Activated T-cell treated with anti-CD3 and anti-CD28 coated beads, Interleukin-2, amount 50 U/mL, for 4 hours (primary cell): ENCODE data around the gene MARK3. TPM values are rescaled to one million over a fixed set of nuclear protein-coding genes. Genes with fewer than 3 reads are reported as not detected.

ENCODE experiments used
- ATAC-seq, 2 donors: fragments of 200-7000 bp; cut with Tn5 transposase; one replicate each; pipeline ENCODE4 v1.10.0; 2021
- DNase-seq: peaks from one replicate; pipeline ENCODE4 v3.0.0-alpha.2; 2020
- H3K27me3 Mint-ChIP-seq: one replicate; pipeline ENCODE4 v1.8.0; 2021; ENCODE audit warnings: low read depth, mixed read lengths
- H3K36me3 Mint-ChIP-seq: one replicate; pipeline ENCODE4 v1.8.0; 2022; ENCODE audit warnings: mixed read lengths; ENCODE audit not compliant: insufficient read depth
- H3K4me1 Mint-ChIP-seq: one replicate; pipeline ENCODE4 v1.8.0; 2021; ENCODE audit warnings: low read depth, mixed read lengths
- H3K4me3 Mint-ChIP-seq: one replicate; pipeline ENCODE4 v1.8.0; 2021; ENCODE audit warnings: mild to moderate bottlenecking, moderate library complexity, mixed read lengths
- H3K9me3 Mint-ChIP-seq: one replicate; pipeline ENCODE4 v1.8.0; 2021; ENCODE audit warnings: mixed read lengths
- total RNA-seq, 3 donors: library from RNA; stranded (reverse); gene quantifications; one replicate each; pipeline ENCODE4 v1.2.1, GENCODE V29; 2021

Gene MARK3
- total RNA-seq, 3 donors from 2014 or later = 79.9 to 96.2 (median 95.5) TPM

GRCh38 chr14:103395244-103395643 lies 10.0 kb downstream of the MARK3 start:
- H3K27me3 Mint-ChIP-seq = no peaks in the 10 kb centered on the region
- H3K4me3 Mint-ChIP-seq = peak overlapping the region; percentile 40
- H3K9me3 Mint-ChIP-seq = no peaks in the 10 kb centered on the region
- H3K36me3 Mint-ChIP-seq = peaks cover 4% of the 10 kb centered on the region
- DNase-seq (no peak), ATAC-seq (no peak)
- H3K4me1 Mint-ChIP-seq = peaks cover 71% of the 10 kb centered on the region

- H3K4me1 Mint-ChIP-seq = peaks cover 76% of the 10 kb centered on the region
- no peak overlapping the region for H3K4me3 Mint-ChIP-seq
- H3K27me3 Mint-ChIP-seq = no peaks in the 10 kb centered on the region
- DNase-seq = no peak
- H3K9me3 Mint-ChIP-seq = no peaks in the 10 kb centered on the region
- H3K36me3 Mint-ChIP-seq = peaks cover 5% of the 10 kb centered on the region
- no peak for ATAC-seq
Measured at GRCh38 chr14:103396463-103396862, 11.2 kb downstream of the MARK3 start.

- Mint-ChIP-seq H3K4me1 (peaks cover 78% of the 10 kb centered on the region), H3K4me3 (no peak overlapping the region), H3K9me3 (no peaks in the 10 kb centered on the region), H3K27me3 (no peaks in the 10 kb centered on the region), H3K36me3 (peaks cover 5% of the 10 kb centered on the region)
- no peak for DNase-seq
- ATAC-seq = no peak
Measured at GRCh38 chr14:103398427-103399195, 13.4 kb downstream of the MARK3 start.

GRCh38 chr14:103400537-103400936 lies 15.3 kb downstream of the MARK3 start:
- no peaks in the 10 kb centered on the region for H3K27me3 Mint-ChIP-seq
- ATAC-seq = no peak
- no peak overlapping the region for H3K4me3 Mint-ChIP-seq

GRCh38 chr14:103401223-103402214 lies 16.3 kb downstream of the MARK3 start:
- peak; percentile 91 to 92 for ATAC-seq
- H3K36me3 Mint-ChIP-seq = peaks cover 5% of the 10 kb centered on the region
- no peaks in the 10 kb centered on the region for H3K9me3 Mint-ChIP-seq
- H3K4me1 Mint-ChIP-seq = peaks cover 63% of the 10 kb centered on the region
- no peaks in the 10 kb centered on the region for H3K27me3 Mint-ChIP-seq
- peak overlapping the region; percentile 27 for H3K4me3 Mint-ChIP-seq
- no peak for DNase-seq

More at GRCh38 chr14:103400537-103400936, 15.3 kb downstream of the MARK3 start:
- no peak for DNase-seq
- Mint-ChIP-seq H3K4me1 (peaks cover 73% of the 10 kb centered on the region), H3K9me3 (no peaks in the 10 kb centered on the region), H3K36me3 (peaks cover 5% of the 10 kb centered on the region)

- Mint-ChIP-seq H3K36me3 (peaks cover 10% of the 10 kb centered on the region), H3K9me3 (no peaks in the 10 kb centered on the region), H3K27me3 (no peaks in the 10 kb centered on the region), H3K4me3 (no peak overlapping the region), H3K4me1 (peaks cover 57% of the 10 kb centered on the region)
- ATAC-seq = no peak
- no peak for DNase-seq
Measured at GRCh38 chr14:103402695-103403094, 17.5 kb downstream of the MARK3 start.

- ATAC-seq (no peak), DNase-seq (no peak)
- Mint-ChIP-seq H3K4me3 (peak overlapping the region; percentile 55), H3K4me1 (peaks cover 49% of the 10 kb centered on the region), H3K9me3 (no peaks in the 10 kb centered on the region), H3K36me3 (peaks cover 9% of the 10 kb centered on the region), H3K27me3 (no peaks in the 10 kb centered on the region)
Measured at GRCh38 chr14:103404032-103404918, 19.1 kb downstream of the MARK3 start.

GRCh38 chr14:103404920-103405319 lies 19.7 kb downstream of the MARK3 start:
- Mint-ChIP-seq H3K4me1 (peaks cover 47% of the 10 kb centered on the region), H3K36me3 (peaks cover 9% of the 10 kb centered on the region), H3K4me3 (no peak overlapping the region), H3K27me3 (no peaks in the 10 kb centered on the region), H3K9me3 (no peaks in the 10 kb centered on the region)
- ATAC-seq (no peak), DNase-seq (no peak)

GRCh38 chr14:103408491-103409155 lies 23.4 kb downstream of the MARK3 start:
- DNase-seq = no peak
- Mint-ChIP-seq H3K9me3 (no peaks in the 10 kb centered on the region), H3K4me1 (peaks cover 21% of the 10 kb centered on the region), H3K27me3 (no peaks in the 10 kb centered on the region), H3K4me3 (no peak overlapping the region), H3K36me3 (peaks cover 12% of the 10 kb centered on the region)
- ATAC-seq = no peak

GRCh38 chr14:103416916-103417315 lies 31.7 kb downstream of the MARK3 start:
- Mint-ChIP-seq H3K27me3 (no peaks in the 10 kb centered on the region), H3K4me3 (no peak overlapping the region), H3K4me1 (peaks cover 50% of the 10 kb centered on the region), H3K36me3 (peaks cover 23% of the 10 kb centered on the region), H3K9me3 (no peaks in the 10 kb centered on the region)
- DNase-seq (no peak), ATAC-seq (no peak)

GRCh38 chr14:103418481-103418818 lies 33.2 kb downstream of the MARK3 start:
- Mint-ChIP-seq H3K27me3 (no peaks in the 10 kb centered on the region), H3K9me3 (no peaks in the 10 kb centered on the region), H3K4me1 (peaks cover 53% of the 10 kb centered on the region), H3K4me3 (no peak overlapping the region), H3K36me3 (peaks cover 21% of the 10 kb centered on the region)
- ATAC-seq = peak in 1 of 2 donors; percentile 46
- DNase-seq = no peak

- H3K36me3 Mint-ChIP-seq = peaks cover 15% of the 10 kb centered on the region
- no peak for DNase-seq
- H3K4me3 Mint-ChIP-seq = no peak overlapping the region
- H3K9me3 Mint-ChIP-seq = no peaks in the 10 kb centered on the region
- ATAC-seq = no peak
- no peaks in the 10 kb centered on the region for H3K27me3 Mint-ChIP-seq
- peaks cover 51% of the 10 kb centered on the region for H3K4me1 Mint-ChIP-seq
Measured at GRCh38 chr14:103421556-103421955, 36.3 kb downstream of the MARK3 start.

- DNase-seq (no peak), ATAC-seq (no peak)
- H3K4me3 Mint-ChIP-seq = no peak overlapping the region
- H3K36me3 Mint-ChIP-seq = peaks cover 10% of the 10 kb centered on the region
- H3K9me3 Mint-ChIP-seq = no peaks in the 10 kb centered on the region
- peaks cover 49% of the 10 kb centered on the region for H3K4me1 Mint-ChIP-seq
- no peaks in the 10 kb centered on the region for H3K27me3 Mint-ChIP-seq
Measured at GRCh38 chr14:103423050-103423461, 37.8 kb downstream of the MARK3 start.
